Endothelial cell of umbilical vein (primary cell): ENCODE results near the gene SMCO2. TPM values are rescaled to one million over a fixed set of nuclear protein-coding genes. Genes with fewer than 3 reads are reported as not detected.

Experiments used
- BruUV-seq: library from RNA; stranded (reverse); fragments of 400-500 nt; replicated peaks from 2 replicates; lab custom pipeline; 2021; lab: Mats Ljungman, UMichigan
- CTCF ChIA-PET: fragments of 300-600, 350-600 bp; sonication (Branson Sonifier 250); formaldehyde crosslinking; loops from one replicate; lab custom pipeline; 2021; ENCODE audit warnings: antibody characterized with exemption, inconsistent platforms; lab: Charles Lee
- POLR2A ChIA-PET: fragments of 300-600, 350-600 bp; sonication (Branson Sonifier 250); formaldehyde crosslinking; loops from one replicate; lab custom pipeline; 2021; ENCODE audit warnings: antibody characterized with exemption, inconsistent platforms; lab: Charles Lee
- DNase-seq: peaks from one replicate; pipeline ENCODE4 v3.0.0-alpha.2; 2011; ENCODE audit warnings: low read depth, low spot score
- FAIRE-seq: peaks from 2 replicates; lab custom pipeline; 2011; peaks lifted over from hg19 to GRCh38; lab: Jason Lieb, UNC
- H2AFZ ChIP-seq: 2 replicates; pipeline ENCODE4 v1.6.0; 2012; ENCODE audit warnings: low read depth, low read length, control low read depth, inconsistent platforms
- H3K27ac ChIP-seq: 2 replicates; pipeline ENCODE4 v1.5.1; 2011; ENCODE audit warnings: low read depth, mild to moderate bottlenecking, control low read depth, low read length, moderate library complexity; ENCODE audit not compliant: insufficient read depth
- H3K27me3 ChIP-seq, 2 experiments: 2 replicates each; pipeline versions ENCODE4 v1.6.0 to v1.6.1; 2011; ENCODE audit warnings: low read length in 2 of 2, mixed read lengths in 1 of 2; ENCODE audit not compliant: control insufficient read depth in 2 of 2, insufficient read depth in 2 of 2
- H3K36me3 ChIP-seq, 2 experiments: 2 replicates in 1 of 2; 3 replicates in 1 of 2; pipeline ENCODE4 v1.5.1; 2011; ENCODE audit warnings: low read length in 2 of 2, mild to moderate bottlenecking in 1 of 2, moderate library complexity in 1 of 2; ENCODE audit not compliant: control insufficient read depth in 2 of 2, insufficient read depth in 2 of 2; ENCODE audit errors: extremely low read depth in 1 of 2
- H3K4me1 ChIP-seq: 3 replicates; pipeline ENCODE4 v1.5.1; 2011; ENCODE audit warnings: mild to moderate bottlenecking, low read length; ENCODE audit not compliant: control insufficient read depth, insufficient read depth; ENCODE audit errors: extremely low read depth
- H3K4me2 ChIP-seq: 2 replicates; pipeline ENCODE4 v1.6.1; 2011; ENCODE audit warnings: low read length, control low read depth, mixed read lengths; ENCODE audit not compliant: insufficient read depth
- H3K4me3 ChIP-seq, 3 experiments: fragments of 200-600 bp in 1 of 3; sonication (generic), shearing (Covaris generic) in 1 of 3; replicated peaks in 1 of 3; 2 replicates each; pipeline ENCODE4 v1.5.1; 2011 to 2016; ENCODE audit warnings: control low read depth in 3 of 3, low read length in 3 of 3, mild to moderate bottlenecking in 2 of 3, inconsistent platforms in 1 of 3, low read depth in 1 of 3, moderate library complexity in 1 of 3; ENCODE audit not compliant: insufficient read depth in 1 of 3
- H3K79me2 ChIP-seq: 2 replicates; pipeline ENCODE4 v1.6.0; 2012; ENCODE audit warnings: low read length, inconsistent platforms; ENCODE audit not compliant: control insufficient read depth, insufficient read depth
- H3K9ac ChIP-seq: replicated peaks from 2 replicates; pipeline ENCODE3; 2011; ENCODE audit warnings: low read length, control low read depth; ENCODE audit not compliant: insufficient read depth; ENCODE audit errors: extremely low read depth
- H3K9me1 ChIP-seq: replicated peaks from 3 replicates; pipeline ENCODE4 v1.6.0; 2011; ENCODE audit warnings: mild to moderate bottlenecking, low read length; ENCODE audit not compliant: control insufficient read depth, insufficient read depth; ENCODE audit errors: extremely low read depth
- H3K9me3 ChIP-seq: replicated peaks from 2 replicates; pipeline ENCODE4 v1.5.1; 2012; ENCODE audit warnings: low read length, inconsistent platforms; ENCODE audit not compliant: control insufficient read depth, insufficient read depth
- H4K20me1 ChIP-seq: replicated peaks from 2 replicates; pipeline ENCODE3; 2011; ENCODE audit warnings: mild to moderate bottlenecking, low read length; ENCODE audit not compliant: control insufficient read depth, insufficient read depth; ENCODE audit errors: extremely low read depth
- CTCF ChIP-seq, 2 donors: IDR thresholded peaks; 1 replicate in 1 of 2; 2 replicates in 1 of 2; pipeline ENCODE4 v1.5.1; 2011; ENCODE audit warnings: low read length in 2 of 2, mild to moderate bottlenecking in 2 of 2, moderate library complexity in 2 of 2, control low read depth in 1 of 2, inconsistent platforms in 1 of 2, low read depth in 1 of 2; ENCODE audit not compliant: insufficient read depth in 1 of 2; ENCODE audit errors: extremely low read depth in 1 of 2
- EZH2 ChIP-seq: IDR thresholded peaks from 2 replicates; pipeline ENCODE4 v1.6.1; 2012; ENCODE audit warnings: borderline replicate concordance, low read depth, mild to moderate bottlenecking, moderate library complexity, low read length, inconsistent platforms; ENCODE audit not compliant: severe bottlenecking
- FOS ChIP-seq: IDR thresholded peaks from 2 replicates; pipeline ENCODE4 v1.6.1; 2011; ENCODE audit warnings: mild to moderate bottlenecking, low read length, moderate library complexity, borderline replicate concordance; ENCODE audit not compliant: insufficient read depth
- GATA2 ChIP-seq: IDR thresholded peaks from 2 replicates; pipeline ENCODE4 v1.7.0; 2011; ENCODE audit warnings: low read depth, mild to moderate bottlenecking, moderate library complexity, mixed read lengths, low read length; ENCODE audit not compliant: insufficient read length, insufficient read depth
- JUN ChIP-seq: IDR thresholded peaks from 2 replicates; pipeline ENCODE4 v1.6.1; 2011; ENCODE audit warnings: borderline replicate concordance, low read depth; ENCODE audit not compliant: insufficient read length, insufficient read depth
- MAX ChIP-seq: IDR thresholded peaks from 2 replicates; pipeline ENCODE4 v1.6.1; 2011; ENCODE audit not compliant: insufficient read depth, insufficient read length
- MYC ChIP-seq: IDR thresholded peaks from one replicate; pipeline ENCODE4 v1.6.1; 2011; ENCODE audit warnings: mild to moderate bottlenecking, low read depth, low read length
- POLR2A ChIP-seq: IDR thresholded peaks from 2 replicates; pipeline ENCODE4 v1.6.1; 2012; ENCODE audit warnings: low read depth, mild to moderate bottlenecking, control low read depth, low read length
- POLR2AphosphoS5 ChIP-seq: IDR thresholded peaks from 2 replicates; pipeline ENCODE4 v1.6.1; 2012; ENCODE audit warnings: low read depth, mild to moderate bottlenecking, control low read depth, low read length, moderate library complexity; ENCODE audit not compliant: insufficient read depth
- dilution Hi-C: fragments of 300-500 bp; cut with MboI; formaldehyde crosslinking; loops from one replicate; pipeline ENCODE4 v1.15.0; 2019; ENCODE audit warnings: low sequenced_read_pairs; ENCODE audit not compliant: extremely low pct_ligation_motif_present
- intact Hi-C: fragments of 100-400 bp; cut with micrococcal nuclease; formaldehyde crosslinking; loops from one replicate; pipeline ENCODE4 v1.10.0; 2022
- polyA plus RNA-seq, 4 experiments: library from polyadenylated mRNA; depleted of rRNA in 3 of 4; stranded (reverse) in 3 of 4; unstranded in 1 of 4; fragments of >200 nt; gene quantifications; 2 replicates each; pipeline versions ENCODE4 v1.2.1 to v1.2.3, GENCODE V29; 2011 to 2012; ENCODE audit warnings: missing spikeins in 1 of 4
- total RNA-seq: library from RNA; stranded (reverse); gene quantifications from 2 replicates; pipeline ENCODE4 v1.2.3, GENCODE V29; 2021

Gene SMCO2
- total and polyA plus RNA-seq, 2 donors (not counting 3 experiments of a cell fraction or from before 2014, with no cell fraction given), result 0.33 to 0.49 TPM

GRCh38 chr12:27515671-27516070, 69.1 kb downstream of the SMCO2 start:
- no peaks in the 10 kb centered on the region for H3K9me3 ChIP-seq
- H3K27me3 ChIP-seq, result no peaks in the 10 kb centered on the region
- H3K36me3 ChIP-seq, result no peaks in the 10 kb centered on the region
- no peak overlapping the region for H3K27ac ChIP-seq
- no peaks in the 10 kb centered on the region for H3K79me2 ChIP-seq
- DNase-seq (no peak), FAIRE-seq (no peak)
- no peak for TF ChIP-seq POLR2A
- TF ChIP-seq MAX, result no peak
- TF ChIP-seq MYC, result no peak
- TF ChIP-seq EZH2, result no peak
- no peak for TF ChIP-seq FOS
- no peak for TF ChIP-seq CTCF (IDR thresholded peaks at IDR 0.05; ENCODE audit: extremely low read depth in 1 of 2, insufficient read depth in 1 of 2, low read depth in 1 of 2, low read length in 2 of 2)
- TF ChIP-seq POLR2AphosphoS5, result no peak
- no peak for TF ChIP-seq JUN
- no peak for TF ChIP-seq GATA2
- no peaks in the 10 kb centered on the region for H4K20me1 ChIP-seq
- H3K4me1 ChIP-seq, result no peaks in the 10 kb centered on the region
- H3K4me2 ChIP-seq, result no peak overlapping the region
- intact Hi-C loops (no loop called here), dilution Hi-C loops (no loop called here)
- BruUV-seq, result no TSS peak
- ChIA-PET CTCF (no interaction called here), POLR2A (no interaction called here)
- no peak overlapping the region for H2AFZ ChIP-seq
- H3K9me1 ChIP-seq, result no peaks in the 10 kb centered on the region
- no peak overlapping the region for H3K4me3 ChIP-seq
- H3K9ac ChIP-seq, result no peak overlapping the region
